GM18909 (cell line): Measurements from ENCODE around the gene CRB2.

Experiments
- ATAC-seq: cut with Tn5 transposase; IDR thresholded peaks from one replicate; pipeline ENCODE4 v1.9.1; 2021; ENCODE audit warnings: mild to moderate bottlenecking; ENCODE audit not compliant: unreplicated experiment, poor library complexity

Gene CRB2

GRCh38 chr9:123361731-123362510 lies 5.9 kb downstream of the CRB2 start:
- ATAC-seq = no peak

GRCh38 chr9:123362856-123363255 lies 6.9 kb downstream of the CRB2 start:
- no peak for ATAC-seq

GRCh38 chr9:123364241-123364824 lies 8.3 kb downstream of the CRB2 start:
- no peak for ATAC-seq

GRCh38 chr9:123365287-123365880 lies 9.4 kb downstream of the CRB2 start:
- ATAC-seq = no peak

GRCh38 chr9:123365881-123366528 lies 10.0 kb downstream of the CRB2 start:
- ATAC-seq = no peak

GRCh38 chr9:123368023-123368422 lies 12.0 kb downstream of the CRB2 start:
- no peak for ATAC-seq

GRCh38 chr9:123368536-123369153 lies 12.6 kb downstream of the CRB2 start:
- ATAC-seq = no peak

GRCh38 chr9:123369296-123369695 lies 13.3 kb downstream of the CRB2 start:
- ATAC-seq = no peak

- ATAC-seq = no peak
Observed at GRCh38 chr9:123370108-123370507, 14.1 kb downstream of the CRB2 start.

- ATAC-seq = no peak
Observed at GRCh38 chr9:123370526-123371227, 14.7 kb downstream of the CRB2 start.

GRCh38 chr9:123371228-123371584 lies 15.2 kb downstream of the CRB2 start:
- ATAC-seq = no peak

- no peak for ATAC-seq
Observed at GRCh38 chr9:123371805-123372590, 16.0 kb downstream of the CRB2 start.

GRCh38 chr9:123372766-123373446 lies 16.9 kb downstream of the CRB2 start:
- ATAC-seq = no peak

- no peak for ATAC-seq
Observed at GRCh38 chr9:123373447-123373923, 17.5 kb downstream of the CRB2 start.

GRCh38 chr9:123373946-123374345 lies 17.9 kb downstream of the CRB2 start:
- no peak for ATAC-seq

GRCh38 chr9:123375469-123376132 lies 19.6 kb downstream of the CRB2 start:
- ATAC-seq = no peak

GRCh38 chr9:123376218-123377071 lies 20.4 kb downstream of the CRB2 start:
- ATAC-seq = no peak
